ENCODE measurements around the gene PSMA2. TPM values are rescaled to one million over a fixed set of nuclear protein-coding genes. Genes with fewer than 3 reads are reported as not detected.

Gene PSMA2
- total RNA-seq, 8 experiments from 2014 or later: 68.7 to 129 (median 93.6) TPM

DNA sequence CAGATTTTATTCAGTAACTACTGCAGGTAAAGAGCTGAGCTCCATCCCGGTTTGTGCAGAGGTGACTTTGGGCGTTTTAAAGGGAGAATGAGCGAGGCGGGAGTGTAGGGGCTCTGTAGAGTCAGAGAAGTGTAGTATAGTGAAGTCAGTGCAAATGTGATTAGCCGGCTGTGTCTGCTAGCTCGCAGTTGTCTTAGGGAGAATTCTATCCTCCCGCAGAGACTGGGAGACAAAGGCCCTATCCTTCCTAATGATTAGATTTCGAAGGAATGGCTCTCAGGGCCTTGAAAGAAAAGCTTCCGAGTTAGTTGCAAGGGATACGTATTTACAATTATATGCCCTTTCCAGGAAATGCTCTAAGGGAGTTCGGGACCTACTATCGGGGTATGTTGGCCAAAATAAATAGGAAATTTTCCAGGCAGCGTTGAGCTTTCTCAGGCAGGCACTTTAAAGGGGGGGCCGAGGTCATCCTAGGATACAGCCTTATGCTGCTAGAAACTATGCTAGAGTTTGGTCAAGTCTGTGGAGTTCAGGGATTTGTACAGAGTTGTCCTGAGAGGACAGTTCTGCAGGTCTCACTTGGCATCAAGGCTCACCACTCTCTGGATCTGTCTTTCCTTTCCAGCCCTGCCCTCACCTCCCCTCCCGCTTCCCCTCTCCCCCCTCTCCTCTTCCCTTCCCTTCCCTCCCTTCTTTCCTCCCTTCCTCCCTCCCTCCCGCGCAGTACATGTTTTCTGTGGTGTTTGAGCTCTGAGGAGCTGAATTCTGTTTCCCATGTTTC, 1.0 kb upstream of the PSMA2 start:
- peak overlapping the region; percentile 54 to 85 for H3K27ac ChIP-seq
- ATAC-seq (replicated peaks in 6 of 8): peak; percentile 9 to 30 (median 16)
- 0 to 3% (median 0%) methylated on average over 1 to 10 of the region's 17 CpGs; no CpG with 5 or more reads in 1 of the 10 experiments for WGBS, 10 experiments
- H3K4me3 ChIP-seq: peak overlapping the region; percentile 64 to 96 (median 84)
- peaks cover 12 to 15% of the 10 kb centered on the region in 2 donors for H3K4me1 ChIP-seq (replicated peaks in 1 of 2)
- in situ Hi-C loops (cut with MboI; ENCODE audit: low pct_unique_long_range_greater_than_20kb in 2 of 9, low sequenced_read_pairs in 9 of 9, unreplicated experiment in 9 of 9): loop anchor here in 5 of 9 experiments (10.0 to 25.0 kb wide), 5 partner anchors 179 to 904 kb away; partner anchors contain the start of genes COA1 (in 1 of the 5) and HECW1 (in 1 of the 5)

DNA sequence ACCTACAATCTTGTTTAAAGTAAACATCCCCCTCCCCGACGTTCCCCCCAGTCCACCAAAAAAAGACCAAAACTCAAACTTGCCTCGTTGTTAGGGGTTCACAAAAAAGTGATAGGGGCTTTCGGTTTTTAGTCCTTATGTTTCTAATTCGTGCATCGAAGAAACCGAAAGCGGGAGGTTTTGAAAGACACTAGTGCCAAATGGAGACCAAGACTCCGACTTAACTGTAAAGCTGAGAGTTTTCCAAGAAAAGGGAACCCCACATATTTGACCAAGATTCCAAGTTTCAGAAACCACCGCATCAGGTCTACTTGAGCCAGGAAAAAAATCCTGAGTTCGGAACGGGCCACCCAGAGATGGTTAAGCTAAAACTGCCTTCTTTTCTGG, 534 bp downstream of the PSMA2 start:
- in situ Hi-C loops (cut with MboI; ENCODE audit: low pct_unique_long_range_greater_than_20kb in 2 of 9, low sequenced_read_pairs in 9 of 9, unreplicated experiment in 9 of 9): loop anchor here in 5 of 9 experiments (10.0 to 25.0 kb wide), 5 partner anchors 181 to 906 kb away; partner anchors contain the start of genes COA1 (in 1 of the 5) and HECW1 (in 1 of the 5)
- 0 to 3% (median 0%) methylated on average over 1 to 12 of the region's 12 CpGs for WGBS, 10 experiments
- peak overlapping the region; percentile 54 to 81 for H3K27ac ChIP-seq
- H3K4me3 ChIP-seq: peak overlapping the region; percentile 64 to 96 (median 84)
- no peak for ATAC-seq (replicated peaks in 6 of 8)
- peaks cover 12 to 15% of the 10 kb centered on the region in 2 donors for H3K4me1 ChIP-seq (replicated peaks in 1 of 2)

DNA sequence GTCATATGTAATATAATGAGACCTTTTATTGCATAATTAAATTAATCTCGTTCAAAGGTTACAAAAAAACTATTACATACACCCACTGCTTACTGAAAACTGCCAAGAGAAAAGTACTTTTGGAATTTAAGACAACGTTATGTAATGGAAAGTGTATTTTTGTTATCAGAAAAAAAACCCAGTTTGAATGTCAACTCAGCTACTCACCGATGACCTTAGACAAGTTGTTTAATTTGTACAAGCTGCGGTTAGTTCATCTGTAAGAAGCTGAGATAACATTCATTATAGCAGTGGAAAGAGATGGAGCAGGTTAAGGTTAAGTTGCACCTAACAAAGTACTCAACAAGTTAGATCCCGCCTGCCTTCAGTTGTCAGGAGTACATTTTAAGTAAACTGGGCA, 1.1 kb downstream of the PSMA2 start:
- H3K4me3 ChIP-seq: peak overlapping the region; percentile 64 to 96 (median 84)
- WGBS, 10 experiments: 0 to 33% (median 6%) methylated on average over 1 to 5 of the region's 5 CpGs
- in situ Hi-C loops (cut with MboI; ENCODE audit: low pct_unique_long_range_greater_than_20kb in 2 of 9, low sequenced_read_pairs in 9 of 9, unreplicated experiment in 9 of 9): loop anchor here in 5 of 9 experiments (10.0 to 25.0 kb wide), 5 partner anchors 181 to 906 kb away; partner anchors contain the start of genes COA1 (in 1 of the 5) and HECW1 (in 1 of the 5)
- H3K27ac ChIP-seq: no peak overlapping the region
- peaks cover 12 to 15% of the 10 kb centered on the region in 2 donors for H3K4me1 ChIP-seq (replicated peaks in 1 of 2)
- ATAC-seq (replicated peaks in 6 of 8): no peak

DNA sequence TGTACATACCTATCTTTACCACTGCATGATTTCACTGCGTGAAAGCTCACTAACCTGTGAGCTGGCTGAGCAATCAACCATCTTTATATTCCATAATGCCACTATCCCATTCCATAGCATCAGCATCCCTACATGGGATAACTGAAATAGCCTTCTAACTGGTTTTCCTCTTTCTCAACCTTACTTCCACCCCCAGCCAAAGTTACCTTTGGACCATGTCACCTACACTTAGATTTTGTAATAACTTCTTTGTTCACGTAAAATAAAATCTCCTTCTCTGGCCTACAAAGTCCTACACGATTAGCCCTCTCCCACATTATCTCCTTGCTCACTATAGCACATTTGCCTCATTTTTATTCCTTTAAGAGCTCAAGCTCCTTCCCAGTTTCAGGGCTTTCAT, 2.5 kb downstream of the PSMA2 start:
- H3K4me1 ChIP-seq (replicated peaks in 1 of 2): peaks cover 12 to 15% of the 10 kb centered on the region in 2 donors
- no peak overlapping the region for H3K27ac ChIP-seq
- 50 to 100% (median 67%) methylated on average over 1 to 3 of the region's 3 CpGs; no CpG with 5 or more reads in 1 of the 10 experiments for WGBS, 10 experiments
- in situ Hi-C loops (cut with MboI; ENCODE audit: low pct_unique_long_range_greater_than_20kb in 2 of 9, low sequenced_read_pairs in 9 of 9, unreplicated experiment in 9 of 9): loop anchor here in 5 of 9 experiments (25.0 kb wide), 4 partner anchors 183 to 908 kb away; partner anchors contain the start of gene HECW1 (in 1 of the 5)
- no peak overlapping the region for H3K4me3 ChIP-seq
- no peak for ATAC-seq (replicated peaks in 6 of 8)

DNA sequence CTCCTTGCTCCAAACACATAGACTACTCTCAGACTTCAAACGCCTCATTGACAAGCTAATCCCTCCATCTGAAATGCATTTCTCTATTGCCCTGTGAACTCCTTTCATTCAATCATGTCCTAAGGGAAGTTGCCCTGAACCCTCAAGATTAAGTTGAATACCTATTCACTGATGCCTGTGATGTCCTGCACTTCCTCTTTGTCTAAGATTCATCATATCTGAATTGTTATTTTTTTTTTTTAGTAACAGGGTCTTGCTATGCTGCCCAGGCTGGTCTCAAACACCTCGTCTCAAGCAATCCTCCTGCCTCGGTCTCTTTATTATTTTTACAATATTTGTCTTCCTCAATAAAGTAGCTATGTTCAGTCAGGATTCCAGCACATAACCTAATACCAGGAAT, 3.2 kb downstream of the PSMA2 start:
- in situ Hi-C loops (cut with MboI; ENCODE audit: low pct_unique_long_range_greater_than_20kb in 2 of 9, low sequenced_read_pairs in 9 of 9, unreplicated experiment in 9 of 9): loop anchor here in 5 of 9 experiments (25.0 kb wide), 4 partner anchors 184 to 909 kb away; partner anchors contain the start of gene HECW1 (in 1 of the 5)
- peaks cover 12 to 14% of the 10 kb centered on the region in 2 donors for H3K4me1 ChIP-seq (replicated peaks in 1 of 2)
- no peak for ATAC-seq (replicated peaks in 6 of 8)
- WGBS, 10 experiments: 42 to 100% (median 80%) methylated on average over 1 to 3 of the region's 3 CpGs; no CpG with 5 or more reads in 1 of the 10 experiments
- H3K4me3 ChIP-seq: no peak overlapping the region
- no peak overlapping the region for H3K27ac ChIP-seq

DNA sequence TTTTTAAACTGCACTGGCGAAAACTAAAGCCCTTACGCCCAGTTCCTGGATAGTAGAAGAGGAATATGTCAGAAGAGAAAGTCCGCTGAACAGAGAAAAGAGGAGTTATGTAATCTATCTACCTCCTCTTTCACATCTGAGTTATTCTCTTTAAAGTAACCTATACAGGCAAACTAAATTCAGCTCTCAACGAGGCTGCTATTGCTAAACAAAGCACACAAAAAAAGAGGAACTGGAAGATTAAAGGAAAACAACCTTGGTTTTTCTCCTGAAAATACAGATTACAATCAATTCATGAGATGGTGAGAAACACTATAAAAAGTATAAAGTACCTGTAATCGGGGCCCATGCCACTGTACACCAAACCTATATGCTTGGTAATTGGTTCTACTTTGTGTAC, 5.8 kb downstream of the PSMA2 start:
- Histone ChIP-seq H3K27ac (no peak overlapping the region), H3K4me3 (no peak overlapping the region), H3K4me1 (replicated peaks in 1 of 2) (peaks cover 8 to 10% of the 10 kb centered on the region in 2 donors)
- no peak for ATAC-seq (replicated peaks in 6 of 8)
- WGBS, 10 experiments: 82 to 100% (median 96%) methylated on average over 2 to 5 of the region's 5 CpGs
- in situ Hi-C loops (cut with MboI; ENCODE audit: low pct_unique_long_range_greater_than_20kb in 2 of 9, low sequenced_read_pairs in 9 of 9, unreplicated experiment in 9 of 9): loop anchor here in 5 of 9 experiments (25.0 kb wide), 4 partner anchors 186 to 911 kb away; partner anchors contain the start of gene HECW1 (in 1 of the 5)

DNA sequence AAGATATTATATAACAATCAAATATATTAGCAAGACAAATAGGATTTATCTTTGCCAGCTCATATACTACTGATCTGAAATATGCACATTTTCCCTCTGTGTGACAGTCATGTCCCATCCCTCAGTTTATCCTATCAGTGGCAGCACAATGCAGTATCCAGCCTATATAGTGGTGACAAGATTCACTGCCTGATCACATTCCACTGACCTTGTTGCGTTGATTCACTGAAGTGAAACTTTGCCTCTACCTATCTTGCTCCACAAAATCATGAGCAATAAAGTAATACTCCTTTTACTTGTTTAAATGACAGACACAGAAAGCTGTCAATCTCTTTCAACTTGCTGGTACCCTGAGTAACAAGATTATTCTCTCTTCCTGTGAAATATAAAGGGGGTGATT, 6.3 kb downstream of the PSMA2 start:
- 83 to 100% (median 100%) methylated on average over 1 of the region's 1 CpG; no CpG with 5 or more reads in 4 of the 10 experiments for WGBS, 10 experiments
- in situ Hi-C loops (cut with MboI; ENCODE audit: low pct_unique_long_range_greater_than_20kb in 2 of 9, low sequenced_read_pairs in 9 of 9, unreplicated experiment in 9 of 9): loop anchor here in 5 of 9 experiments (25.0 kb wide), 4 partner anchors 187 to 912 kb away; partner anchors contain the start of gene HECW1 (in 1 of the 5)

DNA sequence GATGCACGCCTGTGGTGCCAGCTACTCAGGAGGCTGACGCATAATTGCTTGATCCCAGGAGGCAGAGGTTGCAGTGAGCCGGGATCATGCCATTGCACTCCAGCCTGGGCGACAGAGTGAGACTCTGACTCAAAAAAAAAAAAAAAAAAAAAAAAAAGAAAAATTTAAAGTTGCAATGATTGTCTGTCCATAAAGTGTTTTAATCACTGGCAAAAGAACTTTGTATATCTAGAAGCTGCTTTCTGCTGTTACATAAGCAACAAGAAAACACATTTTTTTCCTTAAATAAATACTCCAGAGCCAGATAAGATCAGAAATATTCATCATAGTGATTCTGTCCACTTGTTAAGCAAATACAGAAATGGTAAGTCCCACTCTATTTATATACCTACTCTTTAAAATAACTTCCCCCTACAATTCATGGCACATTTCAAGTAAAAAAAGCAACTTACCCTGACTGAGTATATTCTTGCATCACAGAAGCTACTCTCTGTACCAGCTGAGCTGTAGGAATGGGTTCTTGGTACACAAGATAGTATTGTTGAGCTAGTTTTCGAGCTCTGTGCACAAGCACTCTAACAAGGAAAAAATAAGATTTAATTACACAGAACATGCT, 7.6 kb downstream of the PSMA2 start:
- ATAC-seq (replicated peaks in 6 of 8): peak in 1 of 8 experiments; percentile 81
- in situ Hi-C loops (cut with MboI; ENCODE audit: low pct_unique_long_range_greater_than_20kb in 2 of 9, low sequenced_read_pairs in 9 of 9, unreplicated experiment in 9 of 9): no loop called here
- no peak overlapping the region for H3K4me3 ChIP-seq
- H3K4me1 ChIP-seq (replicated peaks in 1 of 2): no peaks in the 10 kb centered on the region
- WGBS, 10 experiments: 74 to 100% (median 100%) methylated on average over 2 to 5 of the region's 5 CpGs
- no peak overlapping the region for H3K27ac ChIP-seq

More for the DNA sequence above, 6.3 kb downstream of the PSMA2 start:
- Histone ChIP-seq H3K27ac (no peak overlapping the region), H3K4me1 (replicated peaks in 1 of 2) (peaks cover 3 to 5% of the 10 kb centered on the region in 2 donors), H3K4me3 (no peak overlapping the region)
- no peak for ATAC-seq (replicated peaks in 6 of 8)

DNA sequence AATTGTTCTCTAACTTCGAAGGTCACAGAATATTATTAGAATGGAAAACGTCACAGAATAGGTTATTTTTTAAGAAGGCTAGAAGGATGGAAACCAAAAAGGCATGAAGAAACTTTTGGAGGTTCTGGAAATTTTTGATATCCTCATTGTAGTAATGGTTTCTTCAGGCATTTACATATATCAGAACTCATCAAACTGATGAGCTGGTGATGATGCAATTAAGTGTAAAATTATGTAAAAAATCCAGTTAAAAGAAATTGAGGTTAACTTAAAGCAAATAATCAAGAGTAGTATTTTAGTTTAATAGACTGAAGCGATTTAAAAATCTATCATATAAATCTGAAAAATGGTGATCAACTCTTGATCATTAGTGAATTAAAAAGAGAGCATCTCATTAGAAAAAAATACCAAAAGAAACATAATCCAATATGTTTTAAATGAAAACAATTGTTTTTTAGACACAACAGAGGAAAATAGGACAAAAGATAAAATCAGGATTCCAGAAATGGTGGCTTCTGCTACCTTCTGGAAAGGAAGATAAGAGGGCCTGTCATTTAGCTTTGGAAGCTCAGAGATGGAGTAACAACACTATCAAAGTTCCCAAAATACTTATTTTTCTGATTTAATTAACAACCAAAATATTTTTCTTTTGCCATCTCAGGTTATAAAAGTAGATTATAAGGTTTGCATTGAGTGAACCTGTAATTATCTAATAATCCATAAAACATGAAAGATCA, 9.8 kb downstream of the PSMA2 start:
- ATAC-seq (replicated peaks in 6 of 8): no peak
- in situ Hi-C loops (cut with MboI; ENCODE audit: low pct_unique_long_range_greater_than_20kb in 2 of 9, low sequenced_read_pairs in 9 of 9, unreplicated experiment in 9 of 9): no loop called here
- Histone ChIP-seq H3K27ac (no peak overlapping the region), H3K4me1 (replicated peaks in 1 of 2) (no peaks in the 10 kb centered on the region), H3K4me3 (no peak overlapping the region)
- 92 to 100% (median 97%) methylated on average over 2 to 3 of the region's 3 CpGs for WGBS, 10 experiments

DNA sequence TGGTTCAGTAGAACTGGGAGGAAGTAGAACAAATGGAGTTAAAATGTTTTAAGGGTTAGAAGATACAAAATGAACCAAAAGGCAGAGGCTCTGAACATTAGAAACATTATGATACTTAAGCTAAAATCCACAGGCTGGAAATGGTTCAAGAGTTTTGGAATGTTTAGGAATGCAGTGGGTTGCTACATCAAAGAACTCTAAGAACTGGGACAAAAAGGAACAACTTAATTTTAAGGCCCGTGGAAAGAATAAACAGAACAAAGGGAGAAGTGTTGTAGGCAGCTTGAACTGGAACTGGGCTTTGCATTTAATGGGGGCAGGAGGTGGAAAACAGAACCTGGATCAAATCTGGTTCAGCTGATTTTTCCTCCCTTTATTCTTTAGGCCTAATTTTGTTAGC, 16.6 kb downstream of the PSMA2 start:
- peaks cover 6 to 9% of the 10 kb centered on the region in 2 donors for H3K4me1 ChIP-seq (replicated peaks in 1 of 2)
- WGBS, 10 experiments: 11 to 100% (median 88%) methylated on average over 1 of the region's 1 CpG; no CpG with 5 or more reads in 1 of the 10 experiments
- no peak for ATAC-seq (replicated peaks in 6 of 8)

DNA sequence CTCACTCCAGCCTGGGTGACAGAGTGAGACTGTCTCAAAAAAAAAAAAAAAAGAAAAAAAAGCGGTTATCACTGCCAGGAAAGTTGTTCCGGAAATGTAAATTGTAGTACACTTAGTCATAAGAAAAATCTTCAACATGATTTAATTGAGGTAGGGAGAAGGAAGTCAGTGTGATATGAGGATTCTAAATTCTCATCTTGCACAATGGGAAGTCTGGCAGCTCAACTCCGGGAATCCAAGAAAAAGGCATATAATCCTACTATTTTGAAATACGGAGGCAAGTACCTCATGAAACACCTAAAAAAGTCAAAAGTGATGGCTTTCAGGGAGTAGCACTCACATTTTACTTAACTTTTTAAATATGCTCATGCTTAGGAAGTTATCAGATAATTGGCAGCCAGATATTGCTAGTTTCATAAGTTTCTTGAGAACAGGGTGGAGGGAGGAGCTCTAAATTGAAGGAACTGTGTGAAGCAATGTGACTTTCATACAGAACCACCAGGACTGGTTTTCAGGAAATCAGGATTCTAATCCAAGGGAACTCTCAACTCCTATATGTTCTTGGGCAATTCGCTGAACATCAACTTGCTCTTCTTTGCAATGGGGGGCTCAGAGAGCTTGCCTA, 17.4 kb downstream of the PSMA2 start:
- no peak overlapping the region for H3K27ac ChIP-seq
- in situ Hi-C loops (cut with MboI; ENCODE audit: low pct_unique_long_range_greater_than_20kb in 2 of 9, low sequenced_read_pairs in 9 of 9, unreplicated experiment in 9 of 9): no loop called here
- no peak overlapping the region for H3K4me3 ChIP-seq
- 22 to 82% (median 67%) methylated on average over 3 to 5 of the region's 5 CpGs for WGBS, 10 experiments
- peaks cover 6 to 9% of the 10 kb centered on the region in 2 donors for H3K4me1 ChIP-seq (replicated peaks in 1 of 2)
- peak in 1 of 8 experiments; percentile 40 for ATAC-seq (replicated peaks in 6 of 8)

More for the DNA sequence above, 16.6 kb downstream of the PSMA2 start:
- in situ Hi-C loops (cut with MboI; ENCODE audit: low pct_unique_long_range_greater_than_20kb in 2 of 9, low sequenced_read_pairs in 9 of 9, unreplicated experiment in 9 of 9): no loop called here
- no peak overlapping the region for H3K27ac ChIP-seq
- H3K4me3 ChIP-seq: no peak overlapping the region

DNA sequence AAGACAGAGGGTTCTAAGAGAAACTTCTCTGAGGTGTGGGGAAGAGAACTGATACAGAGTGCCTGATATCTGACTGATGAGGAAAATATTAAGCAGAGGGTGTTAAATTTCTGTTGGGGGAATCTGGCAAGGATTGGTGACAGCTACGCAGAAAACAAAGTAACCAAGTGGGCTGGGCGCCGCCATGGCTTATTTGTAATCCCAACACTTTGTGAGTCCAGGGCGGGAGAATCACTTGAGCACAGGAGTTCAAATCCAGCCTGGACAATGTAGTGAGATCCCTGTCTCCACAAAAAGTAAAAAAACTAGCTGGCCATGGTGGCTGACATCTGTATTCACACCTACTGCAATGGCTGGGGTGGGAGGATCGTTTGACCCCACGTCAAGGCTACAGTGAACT, 18.0 kb downstream of the PSMA2 start:
- ATAC-seq (replicated peaks in 6 of 8): no peak
- 38 to 100% (median 73%) methylated on average over 2 to 6 of the region's 6 CpGs; no CpG with 5 or more reads in 3 of the 10 experiments for WGBS, 10 experiments
- Histone ChIP-seq H3K4me3 (no peak overlapping the region), H3K4me1 (replicated peaks in 1 of 2) (peaks cover 6 to 9% of the 10 kb centered on the region in 2 donors), H3K27ac (no peak overlapping the region)
- in situ Hi-C loops (cut with MboI; ENCODE audit: low pct_unique_long_range_greater_than_20kb in 2 of 9, low sequenced_read_pairs in 9 of 9, unreplicated experiment in 9 of 9): no loop called here

All from motor neuron (in vitro differentiated cells).